ENCODE results near the gene SLAMF7. TPM values are rescaled to one million over a fixed set of nuclear protein-coding genes. Genes with fewer than 3 reads are reported as not detected.

The SLAMF7 gene
- total RNA-seq, 4 donors from 2014 or later = 0.22 to 0.90 (median 0.51) TPM

- no peaks in the 10 kb centered on the region for H3K36me3 ChIP-seq
- H3K27ac ChIP-seq = no peak overlapping the region
- peaks cover 0 to 7% (median 0%) of the 10 kb centered on the region in 4 donors for H3K4me1 ChIP-seq
- no peak for TF ChIP-seq POLR2A (IDR thresholded peaks at IDR 0.05)
- no peak for TF ChIP-seq EP300 (IDR thresholded peaks at IDR 0.05)
- no peak for TF ChIP-seq CTCF (IDR thresholded peaks at IDR 0.05)
- H3K9me3 ChIP-seq = no peaks in the 10 kb centered on the region
- no peaks in the 10 kb centered on the region for H3K27me3 ChIP-seq
- WGBS, 2 donors = 77 to 86% methylated on average over 5 of the region's 5 CpGs
- no peak for DNase-seq (ENCODE audit: low spot score in 2 of 2)
- no peak overlapping the region for H3K4me3 ChIP-seq
Measured at GRCh38 chr1:160717306-160717705, 21.7 kb upstream of the SLAMF7 start.

DNA sequence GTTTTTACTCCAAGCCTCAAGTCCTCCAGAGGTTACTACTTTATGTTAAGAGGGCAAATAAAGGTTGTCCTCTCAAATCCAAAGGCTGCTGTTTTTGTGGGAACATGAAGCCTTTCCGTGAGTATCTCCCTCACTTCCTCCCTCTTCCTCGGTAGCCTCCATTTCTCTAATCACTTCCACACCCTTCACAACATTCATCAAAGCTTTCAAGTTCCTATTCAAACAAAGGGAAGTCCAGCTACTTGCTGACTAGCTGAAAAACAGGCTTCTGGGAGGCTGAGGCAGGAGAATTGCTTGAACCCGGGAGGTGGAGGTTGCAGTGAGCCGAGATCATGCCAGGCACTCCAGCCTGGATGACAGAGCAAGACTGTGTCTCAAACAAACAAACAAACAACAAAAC is 20.8 kb upstream of the SLAMF7 start:
- DNase-seq (ENCODE audit: low spot score in 2 of 2) = no peak
- Histone ChIP-seq H3K27ac (no peak overlapping the region), H3K4me1 (no peaks in the 10 kb centered on the region), H3K27me3 (no peaks in the 10 kb centered on the region), H3K4me3 (no peak overlapping the region), H3K36me3 (no peaks in the 10 kb centered on the region), H3K9me3 (no peaks in the 10 kb centered on the region)
- TF ChIP-seq EP300 (IDR thresholded peaks at IDR 0.05) (no peak), POLR2A (IDR thresholded peaks at IDR 0.05) (no peak), CTCF (IDR thresholded peaks at IDR 0.05) (no peak)
- 64 to 71% methylated on average over 4 of the region's 4 CpGs for WGBS, 2 donors

DNA sequence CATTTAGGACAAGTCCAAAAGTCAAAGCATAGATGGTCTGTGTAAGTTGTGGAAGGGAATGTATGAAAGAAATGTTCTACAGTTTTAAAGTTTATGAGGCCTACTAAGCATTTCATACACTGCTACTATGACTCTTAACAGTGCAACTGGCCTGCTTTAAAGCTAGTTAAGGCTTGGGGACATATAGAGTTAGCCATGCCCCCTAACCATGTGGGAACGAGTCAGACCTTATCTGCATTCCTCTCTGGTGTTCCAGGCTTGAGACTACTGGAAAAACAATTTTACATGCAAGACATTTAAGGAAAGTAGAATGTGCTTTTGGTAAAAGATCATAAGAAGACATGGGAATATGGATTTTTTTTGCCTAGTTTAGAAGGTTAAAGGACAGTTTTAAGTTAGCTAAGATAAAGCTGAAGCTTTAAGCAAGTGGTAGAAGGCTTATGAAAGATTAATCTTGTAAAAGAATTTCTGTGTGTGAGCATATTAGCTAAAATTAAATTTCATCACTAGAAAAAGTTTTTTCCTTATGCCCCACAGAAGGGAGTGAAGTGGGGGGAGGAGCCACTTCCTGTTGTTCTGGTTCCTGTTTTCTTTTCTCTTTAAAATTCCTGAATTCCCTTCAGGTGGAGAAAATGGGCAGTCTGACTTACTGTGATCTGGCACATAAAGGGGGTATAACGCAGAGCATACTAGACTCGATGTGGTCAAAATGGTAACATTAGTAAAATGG is 18.5 kb upstream of the SLAMF7 start:
- no peaks in the 10 kb centered on the region for H3K27me3 ChIP-seq
- WGBS, 2 donors = 82 to 90% methylated on average over 3 of the region's 3 CpGs
- H3K27ac ChIP-seq = no peak overlapping the region

DNA sequence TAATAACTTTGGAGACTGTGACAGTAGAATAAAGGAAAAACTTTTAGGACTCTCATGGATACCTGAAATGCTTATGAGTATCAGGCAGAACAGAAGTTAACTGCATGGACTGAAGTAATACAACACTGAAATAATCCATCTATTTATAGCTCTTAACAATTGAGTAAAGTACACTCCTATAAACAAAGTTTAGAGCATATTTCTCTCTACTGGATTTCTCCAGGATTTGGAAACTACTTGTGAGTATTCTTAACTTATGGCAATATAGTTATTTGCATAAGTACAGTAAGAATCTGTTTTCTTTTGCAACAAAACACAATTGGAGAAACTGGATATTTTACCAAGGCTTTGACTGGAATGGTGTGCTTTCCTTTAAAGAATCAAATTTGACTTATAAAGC is 17.6 kb upstream of the SLAMF7 start:
- H3K27me3 ChIP-seq = no peaks in the 10 kb centered on the region
- TF ChIP-seq POLR2A (IDR thresholded peaks at IDR 0.05) (no peak), EP300 (IDR thresholded peaks at IDR 0.05) (no peak), CTCF (IDR thresholded peaks at IDR 0.05) (no peak)
- H3K4me1 ChIP-seq = peaks cover 0 to 5% (median 0%) of the 10 kb centered on the region in 4 donors
- H3K4me3 ChIP-seq = no peak overlapping the region
- H3K9me3 ChIP-seq = no peaks in the 10 kb centered on the region
- H3K27ac ChIP-seq = no peak overlapping the region
- no peaks in the 10 kb centered on the region for H3K36me3 ChIP-seq
- DNase-seq (ENCODE audit: low spot score in 2 of 2) = no peak

More for the DNA sequence above, 18.5 kb upstream of the SLAMF7 start:
- DNase-seq (ENCODE audit: low spot score in 2 of 2) = no peak
- Histone ChIP-seq H3K4me1 (no peaks in the 10 kb centered on the region), H3K36me3 (no peaks in the 10 kb centered on the region), H3K4me3 (no peak overlapping the region), H3K9me3 (no peaks in the 10 kb centered on the region)
- no peak for TF ChIP-seq EP300 (IDR thresholded peaks at IDR 0.05)
- no peak for TF ChIP-seq CTCF (IDR thresholded peaks at IDR 0.05)
- TF ChIP-seq POLR2A (IDR thresholded peaks at IDR 0.05) = no peak

DNA sequence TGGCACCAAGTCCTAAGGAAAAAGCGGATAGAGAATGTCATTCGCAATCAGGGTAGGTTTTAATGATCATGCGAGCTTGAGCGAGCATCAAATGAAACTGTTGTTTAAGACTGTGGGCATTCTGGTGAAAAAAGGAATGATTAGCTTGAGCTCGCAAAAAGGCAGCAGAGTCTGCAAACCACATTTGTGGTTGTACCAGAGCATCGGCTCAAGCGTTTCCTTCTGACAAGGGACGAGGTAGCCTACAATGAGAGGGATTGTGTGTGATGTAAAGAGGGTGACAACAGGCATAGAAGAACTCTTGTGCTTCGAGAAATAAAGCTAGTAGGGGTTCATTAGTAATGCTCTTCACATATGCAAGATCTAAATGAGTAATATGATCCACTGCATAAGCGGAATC is 16.3 kb upstream of the SLAMF7 start:
- Histone ChIP-seq H3K36me3 (no peaks in the 10 kb centered on the region), H3K9me3 (no peaks in the 10 kb centered on the region), H3K4me1 (peaks cover 0 to 14% (median 1%) of the 10 kb centered on the region in 4 donors), H3K27ac (no peak overlapping the region), H3K4me3 (no peak overlapping the region), H3K27me3 (no peaks in the 10 kb centered on the region)
- no peak for DNase-seq (ENCODE audit: low spot score in 2 of 2)
- TF ChIP-seq POLR2A (IDR thresholded peaks at IDR 0.05) = no peak
- TF ChIP-seq EP300 (IDR thresholded peaks at IDR 0.05) = no peak
- TF ChIP-seq CTCF (IDR thresholded peaks at IDR 0.05) = no peak
- WGBS, 2 donors = 52 to 74% methylated on average over 10 of the region's 10 CpGs
